Fibroblast of lung (primary cell): ENCODE data around the gene AWAT2. TPM values are rescaled to one million over a fixed set of nuclear protein-coding genes. Genes with fewer than 3 reads are reported as not detected.

ENCODE experiments used
- DNase-seq, 2 donors: peaks; one replicate each; pipeline versions ENCODE4 v3.0.0 to v3.0.0-alpha.2; 2010; ENCODE audit warnings: low read depth in 2 of 2
- H2AFZ ChIP-seq: 2 replicates; pipeline ENCODE4 v1.5.1; 2012; ENCODE audit warnings: low read length, control low read depth, inconsistent platforms
- H3K27ac ChIP-seq: 2 replicates; pipeline ENCODE4 v1.5.1; 2011; ENCODE audit warnings: low read length, control low read depth; ENCODE audit not compliant: insufficient read depth
- H3K27me3 ChIP-seq: 2 replicates; pipeline ENCODE4 v1.5.1; 2011; ENCODE audit warnings: mild to moderate bottlenecking, low read length; ENCODE audit not compliant: control insufficient read depth, insufficient read depth
- H3K36me3 ChIP-seq: 2 replicates; pipeline ENCODE4 v1.5.1; 2011; ENCODE audit warnings: low read length; ENCODE audit not compliant: control insufficient read depth, insufficient read depth
- H3K4me1 ChIP-seq: 2 replicates; pipeline ENCODE4 v1.5.1; 2011; ENCODE audit warnings: low read length; ENCODE audit not compliant: control insufficient read depth, insufficient read depth; ENCODE audit errors: extremely low read depth
- H3K4me2 ChIP-seq: 2 replicates; pipeline ENCODE4 v1.5.1; 2011; ENCODE audit warnings: low read length, control low read depth; ENCODE audit not compliant: insufficient read depth; ENCODE audit errors: extremely low read depth
- H3K4me3 ChIP-seq, 4 experiments: fragments of 200-600 bp in 1 of 4; sonication (generic) in 1 of 4; replicated peaks in 1 of 4; 2 replicates each; pipeline ENCODE4 v1.5.1; 2011 to 2016; ENCODE audit warnings: low read length in 4 of 4, low read depth in 3 of 4, mild to moderate bottlenecking in 3 of 4, control low read depth in 2 of 4, inconsistent platforms in 1 of 4, mixed read lengths in 1 of 4; ENCODE audit not compliant: insufficient read depth in 1 of 4; ENCODE audit errors: control extremely low read depth in 1 of 4
- H3K79me2 ChIP-seq: 2 replicates; pipeline ENCODE4 v1.5.1; 2012; ENCODE audit warnings: mild to moderate bottlenecking, low read length, inconsistent platforms; ENCODE audit not compliant: control insufficient read depth, insufficient read depth
- H3K9ac ChIP-seq: 2 replicates; pipeline ENCODE4 v1.5.1; 2011; ENCODE audit warnings: mild to moderate bottlenecking, low read length, control low read depth; ENCODE audit not compliant: insufficient read depth
- H3K9me3 ChIP-seq: 2 replicates; pipeline ENCODE4 v1.5.1; 2012; ENCODE audit warnings: low read depth, low read length; ENCODE audit not compliant: control insufficient read depth, insufficient read depth
- H4K20me1 ChIP-seq: 2 replicates; pipeline ENCODE4 v1.5.1; 2011; ENCODE audit warnings: low read length; ENCODE audit not compliant: control insufficient read depth, insufficient read depth; ENCODE audit errors: extremely low read depth
- CTCF ChIP-seq, 2 donors: IDR thresholded peaks in 1 of 2; conservative IDR thresholded peaks in 1 of 2; 1 replicate in 1 of 2; 2 replicates in 1 of 2; pipeline ENCODE4 v1.5.1; 2011 to 2012; ENCODE audit warnings: low read length in 2 of 2, control low read depth in 1 of 2, inconsistent platforms in 1 of 2, low read depth in 1 of 2, mild to moderate bottlenecking in 1 of 2
- EZH2 ChIP-seq: IDR thresholded peaks from 2 replicates; pipeline ENCODE4 v1.5.1; 2012; ENCODE audit warnings: low read length, control low read depth, mild to moderate bottlenecking; ENCODE audit errors: missing control alignments
- polyA plus RNA-seq, 2 donors: library from polyadenylated mRNA; depleted of rRNA in 1 of 2; stranded (reverse) in 1 of 2; unstranded in 1 of 2; fragments of >200 nt; gene quantifications; 2 replicates each; pipeline ENCODE4 v1.2.1, GENCODE V29; 2011 to 2012; ENCODE audit warnings: missing spikeins in 1 of 2
- total RNA-seq: library from RNA; depleted of rRNA; stranded (reverse); fragments of >200 nt; gene quantifications from 2 replicates; pipeline ENCODE4 v1.2.1, GENCODE V29; 2014

Gene AWAT2
- total and polyA plus RNA-seq, 2 donors (not counting 1 experiment from before 2014, with no cell fraction given) = not detected

- TF ChIP-seq EZH2 (no peak), CTCF (conservative IDR thresholded peaks at IDR 0.05 in 1 of 2, IDR thresholded peaks at IDR 0.05 in 1 of 2; ENCODE audit: low read depth in 1 of 2, low read length in 2 of 2) (no peak)
These were observed 6.1 kb downstream of the AWAT2 start for GRCh38 chrX:70043685-70044084.

GRCh38 chrX:70042399-70043371, 7.1 kb downstream of the AWAT2 start:
- Histone ChIP-seq H2AFZ (no peak overlapping the region), H3K4me1 (no peaks in the 10 kb centered on the region), H3K79me2 (no peaks in the 10 kb centered on the region), H3K9me3 (no peaks in the 10 kb centered on the region), H3K27ac (no peak overlapping the region), H4K20me1 (no peaks in the 10 kb centered on the region), H3K36me3 (no peaks in the 10 kb centered on the region), H3K9ac (no peak overlapping the region), H3K27me3 (no peaks in the 10 kb centered on the region), H3K4me3 (no peak overlapping the region), H3K4me2 (no peak overlapping the region)
- no peak for DNase-seq
- TF ChIP-seq EZH2 (no peak), CTCF (conservative IDR thresholded peaks at IDR 0.05 in 1 of 2, IDR thresholded peaks at IDR 0.05 in 1 of 2; ENCODE audit: low read depth in 1 of 2, low read length in 2 of 2) (no peak)

More at GRCh38 chrX:70043685-70044084, 6.1 kb downstream of the AWAT2 start:
- Histone ChIP-seq H3K9me3 (no peaks in the 10 kb centered on the region), H2AFZ (no peak overlapping the region), H3K9ac (no peak overlapping the region), H3K79me2 (no peaks in the 10 kb centered on the region), H3K36me3 (no peaks in the 10 kb centered on the region), H3K27me3 (no peaks in the 10 kb centered on the region), H3K27ac (no peak overlapping the region), H3K4me1 (no peaks in the 10 kb centered on the region), H3K4me2 (no peak overlapping the region), H3K4me3 (no peak overlapping the region), H4K20me1 (no peaks in the 10 kb centered on the region)
- DNase-seq = no peak

- DNase-seq = no peak
These were observed 7.7 kb downstream of the AWAT2 start for GRCh38 chrX:70041993-70042392.

More at GRCh38 chrX:70041993-70042392, 7.7 kb downstream of the AWAT2 start:
- H3K36me3 ChIP-seq = no peaks in the 10 kb centered on the region
- H4K20me1 ChIP-seq = no peaks in the 10 kb centered on the region
- H2AFZ ChIP-seq = no peak overlapping the region
- no peak overlapping the region for H3K9ac ChIP-seq
- no peak overlapping the region for H3K4me2 ChIP-seq
- H3K27ac ChIP-seq = no peak overlapping the region
- no peaks in the 10 kb centered on the region for H3K9me3 ChIP-seq
- H3K4me1 ChIP-seq = no peaks in the 10 kb centered on the region
- no peak for TF ChIP-seq EZH2
- no peak for TF ChIP-seq CTCF (conservative IDR thresholded peaks at IDR 0.05 in 1 of 2, IDR thresholded peaks at IDR 0.05 in 1 of 2; ENCODE audit: low read depth in 1 of 2, low read length in 2 of 2)
- H3K4me3 ChIP-seq = no peak overlapping the region
- no peaks in the 10 kb centered on the region for H3K79me2 ChIP-seq
- no peaks in the 10 kb centered on the region for H3K27me3 ChIP-seq
